Measurements from ENCODE around the gene PSMD6.

DNA sequence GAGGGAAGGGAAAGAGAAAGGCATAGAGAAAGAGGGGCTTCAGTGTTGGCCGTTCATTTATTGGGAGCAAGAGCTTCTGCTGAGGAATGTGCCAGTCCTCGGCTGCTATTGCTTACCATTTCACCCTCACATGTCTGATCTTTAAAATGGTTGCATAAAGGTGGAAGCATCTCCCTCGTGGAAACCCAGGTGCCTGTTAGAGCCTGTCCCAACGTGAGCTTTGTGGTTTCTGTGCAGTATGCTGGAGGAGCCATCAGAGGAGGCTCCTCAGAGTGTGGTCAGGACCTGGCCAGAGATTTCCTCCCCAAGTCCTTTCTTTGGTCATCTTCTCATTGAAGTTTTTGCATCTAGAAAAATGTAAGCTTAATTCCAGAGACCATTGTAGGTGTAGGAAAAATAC is 34.4 kb downstream of the PSMD6 start:
- TF ChIP-seq, protein P1, sequence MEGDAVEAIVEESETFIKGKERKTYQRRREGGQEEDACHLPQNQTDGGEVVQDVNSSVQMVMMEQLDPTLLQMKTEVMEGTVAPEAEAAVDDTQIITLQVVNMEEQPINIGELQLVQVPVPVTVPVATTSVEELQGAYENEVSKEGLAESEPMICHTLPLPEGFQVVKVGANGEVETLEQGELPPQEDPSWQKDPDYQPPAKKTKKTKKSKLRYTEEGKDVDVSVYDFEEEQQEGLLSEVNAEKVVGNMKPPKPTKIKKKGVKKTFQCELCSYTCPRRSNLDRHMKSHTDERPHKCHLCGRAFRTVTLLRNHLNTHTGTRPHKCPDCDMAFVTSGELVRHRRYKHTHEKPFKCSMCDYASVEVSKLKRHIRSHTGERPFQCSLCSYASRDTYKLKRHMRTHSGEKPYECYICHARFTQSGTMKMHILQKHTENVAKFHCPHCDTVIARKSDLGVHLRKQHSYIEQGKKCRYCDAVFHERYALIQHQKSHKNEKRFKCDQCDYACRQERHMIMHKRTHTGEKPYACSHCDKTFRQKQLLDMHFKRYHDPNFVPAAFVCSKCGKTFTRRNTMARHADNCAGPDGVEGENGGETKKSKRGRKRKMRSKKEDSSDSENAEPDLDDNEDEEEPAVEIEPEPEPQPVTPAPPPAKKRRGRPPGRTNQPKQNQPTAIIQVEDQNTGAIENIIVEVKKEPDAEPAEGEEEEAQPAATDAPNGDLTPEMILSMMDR (IDR thresholded peaks at IDR 0.05; ENCODE audit: poor library complexity, severe bottlenecking), result no peak
- TF ChIP-seq EP300 (conservative IDR thresholded peaks at IDR 0.05; ENCODE audit: poor library complexity, severe bottlenecking), result no peak
- no peak for TF ChIP-seq POLR2AphosphoS5 (IDR thresholded peaks at IDR 0.05)
- no peak for TF ChIP-seq MXI1 (conservative IDR thresholded peaks at IDR 0.05; ENCODE audit: poor library complexity, severe bottlenecking)
- TF ChIP-seq SMC3 (conservative IDR thresholded peaks at IDR 0.05; ENCODE audit: poor library complexity), result no peak
- TF ChIP-seq EZH2 (IDR thresholded peaks at IDR 0.05; ENCODE audit: borderline replicate concordance, insufficient read depth, low read length, poor library complexity, severe bottlenecking), result no peak
- no peak for TF ChIP-seq TAF1 (IDR thresholded peaks at IDR 0.05; ENCODE audit: low read depth)
- no peak for TF ChIP-seq RAD21 (conservative IDR thresholded peaks at IDR 0.05)
- TF ChIP-seq REST (IDR thresholded peaks at IDR 0.05; ENCODE audit: borderline replicate concordance), result no peak

All from neural cell (in vitro differentiated cells).